Neural cell (in vitro differentiated cells): ENCODE measurements around the gene YWHAH. TPM values are rescaled to one million over a fixed set of nuclear protein-coding genes. Genes with fewer than 3 reads are reported as not detected.

Experiments
- H2AFZ ChIP-seq: fragments of 200-600, 300-800 bp; sonication (generic), shearing (Covaris generic); 2 replicates; pipeline ENCODE4 v1.6.0; 2014; ENCODE audit warnings: low read depth, mild to moderate bottlenecking, antibody characterized with exemption, low read length, moderate library complexity
- H3F3A ChIP-seq: fragments of 200-600 bp; shearing (Covaris generic); 2 replicates; pipeline ENCODE4 v1.6.1; 2016; ENCODE audit warnings: mild to moderate bottlenecking, moderate library complexity, mixed read lengths, antibody characterized with exemption, low read length; ENCODE audit not compliant: insufficient read depth, poor library complexity, severe bottlenecking
- H3K27ac ChIP-seq: fragments of 200-600, 300-800 bp; sonication (generic), shearing (Covaris generic); 2 replicates; pipeline ENCODE4 v1.5.1; 2014; ENCODE audit warnings: mild to moderate bottlenecking, low read length, moderate library complexity
- H3K27me3 ChIP-seq: fragments of 300-800, 200-600 bp; sonication (generic), shearing (Covaris generic); 2 replicates; pipeline ENCODE4 v1.6.0; 2014; ENCODE audit warnings: mild to moderate bottlenecking, low read depth, low read length, moderate library complexity; ENCODE audit not compliant: insufficient read depth
- H3K36me3 ChIP-seq: fragments of 300-800, 200-600 bp; sonication (generic), shearing (Covaris generic); 2 replicates; pipeline ENCODE4 v1.5.1; 2014; ENCODE audit warnings: mild to moderate bottlenecking, antibody characterized with exemption, low read length, moderate library complexity; ENCODE audit not compliant: insufficient read depth
- H3K4me2 ChIP-seq: fragments of 300-800, 200-600 bp; sonication (generic), shearing (Covaris generic); 2 replicates; pipeline ENCODE4 v1.6.0; 2014; ENCODE audit warnings: mild to moderate bottlenecking, low read length
- H3K4me3 ChIP-seq: fragments of 300-800, 200-600 bp; sonication (generic), shearing (Covaris generic); 2 replicates; pipeline ENCODE4 v1.5.1; 2014; ENCODE audit warnings: mild to moderate bottlenecking, low read length, moderate library complexity
- H3K79me2 ChIP-seq: fragments of 200-600 bp; shearing (Covaris generic); replicated peaks from 2 replicates; pipeline ENCODE4 v1.6.0; 2014; ENCODE audit warnings: mild to moderate bottlenecking, low read length, moderate library complexity; ENCODE audit not compliant: insufficient read depth
- H3K9ac ChIP-seq: fragments of 300-800, 200-600 bp; sonication (generic), shearing (Covaris generic); 2 replicates; pipeline ENCODE4 v1.6.1; 2016; ENCODE audit warnings: mild to moderate bottlenecking, low read length, mixed read lengths
- H3K9me2 ChIP-seq: fragments of 200-600 bp; shearing (Covaris generic); 2 replicates; pipeline ENCODE4 v1.6.1; 2016; ENCODE audit warnings: mild to moderate bottlenecking, low read length, mixed read lengths; ENCODE audit not compliant: insufficient read depth
- H3K9me3 ChIP-seq: fragments of 200-600, 300-800 bp; sonication (generic), shearing (Covaris generic); 2 replicates; pipeline ENCODE4 v1.6.1; 2016; ENCODE audit warnings: mild to moderate bottlenecking, mixed run types, low read length, moderate library complexity, mixed read lengths
- H4K20me1 ChIP-seq: fragments of 200-600 bp; shearing (Covaris generic); 2 replicates; pipeline ENCODE4 v1.6.1; 2016; ENCODE audit warnings: mild to moderate bottlenecking, mixed run types; ENCODE audit not compliant: insufficient read depth
- EP300 ChIP-seq: fragments of 450-650 bp; conservative IDR thresholded peaks from 2 replicates; pipeline ENCODE4 v1.6.1; 2014; ENCODE audit warnings: antibody characterized with exemption, mild to moderate bottlenecking, moderate library complexity; ENCODE audit not compliant: poor library complexity, severe bottlenecking
- EZH2 ChIP-seq: fragments of 200-600, 300-800 bp; shearing (Covaris generic), sonication (generic); IDR thresholded peaks from 2 replicates; pipeline ENCODE4 v1.6.1; 2014; ENCODE audit warnings: antibody characterized with exemption, low read length, borderline replicate concordance, mild to moderate bottlenecking; ENCODE audit not compliant: insufficient read depth, poor library complexity, severe bottlenecking
- MXI1 ChIP-seq: fragments of 450-650 bp; conservative IDR thresholded peaks from 2 replicates; pipeline ENCODE4 v1.6.1; 2014; ENCODE audit warnings: antibody characterized with exemption, mild to moderate bottlenecking; ENCODE audit not compliant: poor library complexity, severe bottlenecking
- POLR2AphosphoS5 ChIP-seq: IDR thresholded peaks from 2 replicates; pipeline ENCODE4 v1.6.1; 2012
- RAD21 ChIP-seq: fragments of 450-650 bp; conservative IDR thresholded peaks from 2 replicates; pipeline ENCODE4 v1.6.1; 2014; ENCODE audit warnings: antibody characterized with exemption, mild to moderate bottlenecking, moderate library complexity
- SMC3 ChIP-seq: fragments of 450-650 bp; conservative IDR thresholded peaks from 2 replicates; pipeline ENCODE4 v1.6.1; 2014; ENCODE audit warnings: antibody characterized with exemption, mild to moderate bottlenecking, moderate library complexity; ENCODE audit not compliant: poor library complexity
- TAF1 ChIP-seq: IDR thresholded peaks from 2 replicates; pipeline ENCODE4 v1.6.1; 2012; ENCODE audit warnings: low read depth
- polyA plus RNA-seq: library from polyadenylated mRNA; depleted of rRNA; stranded (reverse); fragments of >200 nt; gene quantifications from 2 replicates; pipeline ENCODE4 v1.2.3, GENCODE V29; 2014
- TF ChIP-seq, protein P1 (sequence below): fragments of 450-650 bp; IDR thresholded peaks from 2 replicates; pipeline ENCODE4 v1.5.1; 2014; ENCODE audit warnings: antibody characterized with exemption, mild to moderate bottlenecking, moderate library complexity; ENCODE audit not compliant: poor library complexity, severe bottlenecking
- TF ChIP-seq, protein P2 (sequence below): IDR thresholded peaks from 2 replicates; pipeline ENCODE4 v1.6.1; 2012; ENCODE audit warnings: borderline replicate concordance

YWHAH gene
- polyA plus RNA-seq, 1 donor from 2014 or later, result 300 TPM

GRCh38 chr22:31926969-31927368 lies 17.4 kb upstream of the YWHAH start:
- Histone ChIP-seq H3K27ac (peak overlapping the region; percentile 96), H3K9ac (peak overlapping the region; percentile 67), H3F3A (no peaks in the 10 kb centered on the region), H3K79me2 (no peaks in the 10 kb centered on the region), H2AFZ (no peak overlapping the region), H3K4me3 (peak overlapping the region; percentile 53), H4K20me1 (no peaks in the 10 kb centered on the region), H3K4me2 (peak overlapping the region; percentile 52), H3K36me3 (no peaks in the 10 kb centered on the region), H3K9me2 (no peaks in the 10 kb centered on the region), H3K9me3 (no peaks in the 10 kb centered on the region), H3K27me3 (no peaks in the 10 kb centered on the region)
- TF ChIP-seq EP300 (peak; percentile 85), SMC3 (peak; percentile 21), RAD21 (peak; percentile 27), TAF1 (peak; percentile 19), MXI1 (peak; percentile 52), EZH2 (no peak), POLR2AphosphoS5 (peak; percentile 59)
- TF ChIP-seq, protein P1, sequence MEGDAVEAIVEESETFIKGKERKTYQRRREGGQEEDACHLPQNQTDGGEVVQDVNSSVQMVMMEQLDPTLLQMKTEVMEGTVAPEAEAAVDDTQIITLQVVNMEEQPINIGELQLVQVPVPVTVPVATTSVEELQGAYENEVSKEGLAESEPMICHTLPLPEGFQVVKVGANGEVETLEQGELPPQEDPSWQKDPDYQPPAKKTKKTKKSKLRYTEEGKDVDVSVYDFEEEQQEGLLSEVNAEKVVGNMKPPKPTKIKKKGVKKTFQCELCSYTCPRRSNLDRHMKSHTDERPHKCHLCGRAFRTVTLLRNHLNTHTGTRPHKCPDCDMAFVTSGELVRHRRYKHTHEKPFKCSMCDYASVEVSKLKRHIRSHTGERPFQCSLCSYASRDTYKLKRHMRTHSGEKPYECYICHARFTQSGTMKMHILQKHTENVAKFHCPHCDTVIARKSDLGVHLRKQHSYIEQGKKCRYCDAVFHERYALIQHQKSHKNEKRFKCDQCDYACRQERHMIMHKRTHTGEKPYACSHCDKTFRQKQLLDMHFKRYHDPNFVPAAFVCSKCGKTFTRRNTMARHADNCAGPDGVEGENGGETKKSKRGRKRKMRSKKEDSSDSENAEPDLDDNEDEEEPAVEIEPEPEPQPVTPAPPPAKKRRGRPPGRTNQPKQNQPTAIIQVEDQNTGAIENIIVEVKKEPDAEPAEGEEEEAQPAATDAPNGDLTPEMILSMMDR, result peak; percentile 27
- TF ChIP-seq, protein P2, sequence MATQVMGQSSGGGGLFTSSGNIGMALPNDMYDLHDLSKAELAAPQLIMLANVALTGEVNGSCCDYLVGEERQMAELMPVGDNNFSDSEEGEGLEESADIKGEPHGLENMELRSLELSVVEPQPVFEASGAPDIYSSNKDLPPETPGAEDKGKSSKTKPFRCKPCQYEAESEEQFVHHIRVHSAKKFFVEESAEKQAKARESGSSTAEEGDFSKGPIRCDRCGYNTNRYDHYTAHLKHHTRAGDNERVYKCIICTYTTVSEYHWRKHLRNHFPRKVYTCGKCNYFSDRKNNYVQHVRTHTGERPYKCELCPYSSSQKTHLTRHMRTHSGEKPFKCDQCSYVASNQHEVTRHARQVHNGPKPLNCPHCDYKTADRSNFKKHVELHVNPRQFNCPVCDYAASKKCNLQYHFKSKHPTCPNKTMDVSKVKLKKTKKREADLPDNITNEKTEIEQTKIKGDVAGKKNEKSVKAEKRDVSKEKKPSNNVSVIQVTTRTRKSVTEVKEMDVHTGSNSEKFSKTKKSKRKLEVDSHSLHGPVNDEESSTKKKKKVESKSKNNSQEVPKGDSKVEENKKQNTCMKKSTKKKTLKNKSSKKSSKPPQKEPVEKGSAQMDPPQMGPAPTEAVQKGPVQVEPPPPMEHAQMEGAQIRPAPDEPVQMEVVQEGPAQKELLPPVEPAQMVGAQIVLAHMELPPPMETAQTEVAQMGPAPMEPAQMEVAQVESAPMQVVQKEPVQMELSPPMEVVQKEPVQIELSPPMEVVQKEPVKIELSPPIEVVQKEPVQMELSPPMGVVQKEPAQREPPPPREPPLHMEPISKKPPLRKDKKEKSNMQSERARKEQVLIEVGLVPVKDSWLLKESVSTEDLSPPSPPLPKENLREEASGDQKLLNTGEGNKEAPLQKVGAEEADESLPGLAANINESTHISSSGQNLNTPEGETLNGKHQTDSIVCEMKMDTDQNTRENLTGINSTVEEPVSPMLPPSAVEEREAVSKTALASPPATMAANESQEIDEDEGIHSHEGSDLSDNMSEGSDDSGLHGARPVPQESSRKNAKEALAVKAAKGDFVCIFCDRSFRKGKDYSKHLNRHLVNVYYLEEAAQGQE, result peak; percentile 32

- peak overlapping the region; percentile 17 for H3K4me3 ChIP-seq
- H3K36me3 ChIP-seq, result no peaks in the 10 kb centered on the region
- no peak overlapping the region for H2AFZ ChIP-seq
- H3K79me2 ChIP-seq, result no peaks in the 10 kb centered on the region
- peak overlapping the region; percentile 45 for H3K9ac ChIP-seq
- H4K20me1 ChIP-seq, result no peaks in the 10 kb centered on the region
- H3K9me2 ChIP-seq, result no peaks in the 10 kb centered on the region
- no peaks in the 10 kb centered on the region for H3K27me3 ChIP-seq
- H3K9me3 ChIP-seq, result no peaks in the 10 kb centered on the region
- H3K4me2 ChIP-seq, result no peak overlapping the region
- no peak for TF ChIP-seq MXI1
- TF ChIP-seq POLR2AphosphoS5, result no peak
- TF ChIP-seq, protein P1, result no peak
- TF ChIP-seq EZH2, result no peak
- TF ChIP-seq SMC3, result no peak
- TF ChIP-seq, protein P2, result no peak
- TF ChIP-seq EP300, result no peak
- TF ChIP-seq TAF1, result no peak
- TF ChIP-seq RAD21, result no peak
- H3F3A ChIP-seq, result no peaks in the 10 kb centered on the region
- H3K27ac ChIP-seq, result peak overlapping the region; percentile 96
Measured at GRCh38 chr22:31927562-31927961, 16.8 kb upstream of the YWHAH start.
